PC-9 (cell line): ENCODE measurements around the gene KISS1R. TPM values are rescaled to one million over a fixed set of nuclear protein-coding genes. Genes with fewer than 3 reads are reported as not detected.

Experiments used
- BruUV-seq: library from RNA; stranded (reverse); fragments of 400-500 nt; replicated peaks from 2 replicates; lab custom pipeline; 2021; lab: Mats Ljungman, UMichigan
- CTCF ChIA-PET: fragments of 300-600 bp; sonication (Branson Sonifier 250); formaldehyde crosslinking; loops from one replicate; lab custom pipeline; 2022; ENCODE audit warnings: antibody characterized with exemption; lab: Charles Lee
- POLR2A ChIA-PET: fragments of 300-600 bp; sonication (Branson Sonifier 250); formaldehyde crosslinking; loops from one replicate; lab custom pipeline; 2022; ENCODE audit warnings: antibody characterized with exemption; ENCODE audit not compliant: unreplicated experiment; lab: Charles Lee
- DNase-seq, 2 experiments: peaks; one replicate each; pipeline versions ENCODE4 v3.0.0 to v3.0.0-alpha.2; 2015 to 2022; ENCODE audit warnings: mixed read lengths in 1 of 2
- H2AFZ ChIP-seq: fragments of 200-600 bp; sonication (generic); 2 replicates; pipeline ENCODE4 v1.8.1; 2017; ENCODE audit warnings: antibody characterized with exemption
- H3F3A ChIP-seq: fragments of 200-600 bp; sonication (generic); 2 replicates; pipeline ENCODE4 v1.8.1; 2017; ENCODE audit warnings: antibody characterized with exemption, mild to moderate bottlenecking, low read depth; ENCODE audit not compliant: insufficient read depth
- H3K27ac ChIP-seq: fragments of 200-600 bp; sonication (generic); 2 replicates; pipeline ENCODE4 v1.6.1; 2016; ENCODE audit warnings: mixed run types
- H3K27me3 ChIP-seq: fragments of 200-600 bp; sonication (generic); 2 replicates; pipeline ENCODE4 v1.6.1; 2016; ENCODE audit warnings: low read depth, mixed run types; ENCODE audit not compliant: insufficient read depth
- H3K36me3 ChIP-seq: fragments of 200-600 bp; sonication (generic); 2 replicates; pipeline ENCODE4 v1.6.1; 2016; ENCODE audit warnings: low read depth, mixed run types
- H3K4me1 ChIP-seq: fragments of 200-600 bp; sonication (generic); replicated peaks from 2 replicates; pipeline ENCODE4 v1.6.1; 2016; ENCODE audit warnings: mixed run types; ENCODE audit not compliant: insufficient read depth
- H3K4me2 ChIP-seq: fragments of 200-600 bp; sonication (generic); 2 replicates; pipeline ENCODE4 v1.6.1; 2017; ENCODE audit warnings: mixed run types
- H3K4me3 ChIP-seq: fragments of 200-600 bp; sonication (generic); 2 replicates; pipeline ENCODE4 v1.6.1; 2016; ENCODE audit warnings: mixed run types
- H3K79me2 ChIP-seq: fragments of 200-600 bp; sonication (generic); 2 replicates; pipeline ENCODE4 v1.6.1; 2017; ENCODE audit warnings: low read depth, mixed run types
- H3K9me2 ChIP-seq: fragments of 200-600 bp; sonication (generic); 2 replicates; pipeline ENCODE4 v1.8.1; 2017; ENCODE audit warnings: mild to moderate bottlenecking; ENCODE audit not compliant: insufficient read depth
- H3K9me3 ChIP-seq: fragments of 200-600 bp; sonication (generic); 2 replicates; pipeline ENCODE4 v1.8.1; 2016; ENCODE audit warnings: low read depth; ENCODE audit not compliant: insufficient read depth
- H4K20me1 ChIP-seq: fragments of 200-600 bp; sonication (generic); 2 replicates; pipeline ENCODE4 v1.8.1; 2017; ENCODE audit not compliant: insufficient read depth
- EZH2 ChIP-seq: fragments of 200-600 bp; sonication (generic); IDR thresholded peaks from 2 replicates; pipeline ENCODE4 v1.8.0; 2017; ENCODE audit warnings: antibody characterized with exemption, low read depth
- intact Hi-C: fragments of 100-400 bp; cut with micrococcal nuclease; formaldehyde crosslinking; loops from one replicate; pipeline ENCODE4 v1.10.0; 2022; ENCODE audit not compliant: unreplicated experiment
- total RNA-seq: library from RNA; stranded (reverse); gene quantifications from 2 replicates; pipeline ENCODE4 v1.2.3, GENCODE V29; 2021
- TF ChIP-seq, protein P1 (sequence below): fragments of 200-600 bp; sonication (generic); conservative IDR thresholded peaks from 2 replicates; pipeline ENCODE4 v1.6.1; 2017; ENCODE audit warnings: mixed run types, antibody characterized with exemption, mild to moderate bottlenecking, moderate library complexity

The KISS1R gene
- total RNA-seq, 1 experiment from 2014 or later: not detected

DNA sequence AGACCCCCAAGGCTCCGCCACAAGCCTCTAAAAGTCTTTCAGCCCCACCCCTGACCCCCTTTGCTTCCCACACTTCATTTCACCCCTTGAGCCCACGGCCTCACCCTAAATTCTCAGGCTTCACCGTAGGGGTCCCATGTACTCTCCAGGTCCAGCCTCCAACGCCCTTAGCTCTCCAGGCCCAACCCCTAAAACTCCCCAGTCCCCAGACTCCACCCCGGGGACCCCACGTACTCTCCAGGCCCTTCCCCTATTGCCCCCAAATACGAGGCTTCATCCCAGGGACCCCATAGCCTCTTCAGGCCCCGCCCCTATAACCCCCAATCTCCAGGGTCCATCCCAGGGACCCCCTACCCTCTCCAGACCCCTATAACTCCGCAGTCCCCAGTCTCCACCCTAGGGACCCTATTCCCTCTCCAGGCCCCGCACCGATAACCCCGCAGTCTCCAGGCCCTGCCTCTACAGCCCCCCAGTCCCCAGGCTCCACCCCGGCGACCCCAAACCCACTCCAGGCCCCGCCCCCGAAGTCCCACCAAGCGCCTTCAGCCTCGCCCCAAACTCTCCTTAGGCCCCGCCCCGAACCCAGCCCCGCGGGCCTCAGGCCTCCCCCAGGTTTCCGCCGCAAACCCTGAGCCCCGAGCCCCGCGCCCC, 24.8 kb upstream of the KISS1R start:
- peak overlapping the region; percentile 85 for H3K4me3 ChIP-seq
- peak overlapping the region; percentile 67 for H3K4me2 ChIP-seq
- intact Hi-C loops: no loop called here
- H3K9me3 ChIP-seq: no peaks in the 10 kb centered on the region
- peaks cover 16% of the 10 kb centered on the region; the same call in 1 of the 2 replicates for H4K20me1 ChIP-seq
- no peaks in the 10 kb centered on the region for H3K4me1 ChIP-seq
- no peak overlapping the region; the same call in 1 of the 2 replicates for H3K27ac ChIP-seq
- H3K36me3 ChIP-seq: 0 out of 2 replicates have a peak, but pooled peaks cover 2% of the 10 kb centered on the region
- peaks cover 6% of the 10 kb centered on the region; the same call in 1 of the 2 replicates for H3K79me2 ChIP-seq
- H2AFZ ChIP-seq: no peak overlapping the region
- TF ChIP-seq, protein P1, sequence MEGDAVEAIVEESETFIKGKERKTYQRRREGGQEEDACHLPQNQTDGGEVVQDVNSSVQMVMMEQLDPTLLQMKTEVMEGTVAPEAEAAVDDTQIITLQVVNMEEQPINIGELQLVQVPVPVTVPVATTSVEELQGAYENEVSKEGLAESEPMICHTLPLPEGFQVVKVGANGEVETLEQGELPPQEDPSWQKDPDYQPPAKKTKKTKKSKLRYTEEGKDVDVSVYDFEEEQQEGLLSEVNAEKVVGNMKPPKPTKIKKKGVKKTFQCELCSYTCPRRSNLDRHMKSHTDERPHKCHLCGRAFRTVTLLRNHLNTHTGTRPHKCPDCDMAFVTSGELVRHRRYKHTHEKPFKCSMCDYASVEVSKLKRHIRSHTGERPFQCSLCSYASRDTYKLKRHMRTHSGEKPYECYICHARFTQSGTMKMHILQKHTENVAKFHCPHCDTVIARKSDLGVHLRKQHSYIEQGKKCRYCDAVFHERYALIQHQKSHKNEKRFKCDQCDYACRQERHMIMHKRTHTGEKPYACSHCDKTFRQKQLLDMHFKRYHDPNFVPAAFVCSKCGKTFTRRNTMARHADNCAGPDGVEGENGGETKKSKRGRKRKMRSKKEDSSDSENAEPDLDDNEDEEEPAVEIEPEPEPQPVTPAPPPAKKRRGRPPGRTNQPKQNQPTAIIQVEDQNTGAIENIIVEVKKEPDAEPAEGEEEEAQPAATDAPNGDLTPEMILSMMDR: no peak
- no peak for TF ChIP-seq EZH2
- no peaks in the 10 kb centered on the region for H3K27me3 ChIP-seq
- H3K9me2 ChIP-seq: no peaks in the 10 kb centered on the region
- POLR2A ChIA-PET: no interaction called here
- BruUV-seq: no TSS peak
- CTCF ChIA-PET: no interaction called here
- peaks cover 28% of the 10 kb centered on the region for H3F3A ChIP-seq
- no peak for DNase-seq

DNA sequence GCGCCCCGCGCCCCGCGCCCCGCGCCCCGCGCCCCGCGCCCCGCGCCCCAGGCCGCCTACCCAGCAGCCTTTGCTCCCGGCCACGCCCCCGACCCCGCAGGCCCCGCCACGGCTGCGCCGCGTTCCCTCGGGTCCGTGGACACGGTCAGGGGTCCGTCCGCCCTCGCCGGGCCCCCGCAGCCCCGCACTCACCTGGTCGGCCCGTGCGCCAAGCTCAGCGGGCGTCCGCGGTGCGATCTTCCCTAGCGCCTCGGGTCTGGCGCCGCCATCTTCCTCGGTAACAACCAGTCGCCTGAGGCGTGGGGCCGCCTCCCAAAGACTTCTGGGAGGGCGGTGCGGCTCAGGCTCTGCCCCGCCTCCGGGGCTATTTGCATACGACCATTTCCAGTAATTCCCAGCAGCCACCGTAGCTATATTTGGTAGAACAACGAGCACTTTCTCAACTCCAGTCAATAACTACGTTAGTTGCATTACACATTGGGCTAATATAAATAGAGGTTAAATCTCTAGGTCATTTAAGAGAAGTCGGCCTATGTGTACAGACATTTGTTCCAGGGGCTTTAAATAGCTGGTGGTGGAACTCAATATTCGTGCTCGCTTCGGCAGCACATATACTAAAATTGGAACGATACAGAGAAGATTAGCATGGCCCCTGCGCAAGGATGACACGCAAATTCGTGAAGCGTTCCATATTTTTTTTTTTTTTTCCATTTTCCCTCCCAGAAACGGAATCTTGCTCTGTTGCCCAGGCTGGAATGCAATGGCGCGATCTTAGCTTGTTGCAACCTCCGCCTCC, 24.0 kb upstream of the KISS1R start, which contains the start of the genes MED16 and RNU6-9:
TSS of gene MED16 (minus strand) at position 294 of the 796 bp plus-strand sequence. CDS start 2,056 bp downstream, outside the sequence.
TSS of gene RNU6-9 (plus strand) at position 591 of the 796 bp plus-strand sequence.
- H3K4me3 ChIP-seq: peak within 1 kb of the TSS; percentile 85
- no peaks in the 10 kb centered on the region for H3K9me2 ChIP-seq
- no peaks in the 10 kb centered on the region for H3K27me3 ChIP-seq
- TF ChIP-seq EZH2: no peak
- TF ChIP-seq, protein P1: no peak
- peak within 1 kb of the TSS; percentile 76 for H3K27ac ChIP-seq
- H3K9me3 ChIP-seq: no peaks in the 10 kb centered on the region
- peaks cover 20% of the 10 kb centered on the region; the same call in 1 of the 2 replicates for H3F3A ChIP-seq
- CTCF ChIA-PET: no interaction called here
- peaks cover 10% of the 10 kb centered on the region; the same call in 1 of the 2 replicates for H4K20me1 ChIP-seq
- peak; percentile 79 to 88 for DNase-seq
- H2AFZ ChIP-seq: peak within 1 kb of the TSS; percentile 49; the same call in 1 of the 2 replicates
- intact Hi-C loops: no loop called here
- peaks cover 6% of the 10 kb centered on the region; the same call in 1 of the 2 replicates for H3K79me2 ChIP-seq
- no peaks in the 10 kb centered on the region for H3K4me1 ChIP-seq
- POLR2A ChIA-PET: no interaction called here
- no peaks in the 10 kb centered on the region for H3K36me3 ChIP-seq
- BruUV-seq: TSS peak; percentile 100
- peak within 1 kb of the TSS; percentile 67 for H3K4me2 ChIP-seq

DNA sequence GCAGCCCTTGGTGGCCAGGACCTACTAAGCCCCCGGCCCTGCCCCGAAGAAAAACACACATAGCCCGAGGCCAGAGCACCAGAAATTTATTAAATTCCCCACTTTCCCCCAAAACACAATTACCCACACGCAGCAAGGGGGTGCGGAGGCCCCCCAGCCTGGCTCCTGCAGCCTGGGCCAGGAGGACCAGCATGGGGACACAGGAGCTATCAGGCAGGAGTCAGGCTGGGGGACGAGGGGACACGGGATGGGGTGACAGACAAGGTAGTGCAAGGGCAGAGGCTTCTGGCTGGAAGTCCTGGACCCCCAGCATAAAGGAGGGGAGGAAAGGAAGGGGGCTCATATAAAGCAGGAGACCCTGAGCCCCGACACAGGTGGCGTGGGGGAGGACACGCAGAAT, 20.7 kb upstream of the KISS1R start:
- Histone ChIP-seq H3K27ac (no peak overlapping the region), H3K4me2 (no peak overlapping the region), H4K20me1 (peaks cover 14% of the 10 kb centered on the region; the same call in 1 of the 2 replicates), H3K79me2 (peaks cover 6% of the 10 kb centered on the region; the same call in 1 of the 2 replicates), H2AFZ (no peak overlapping the region), H3K9me3 (no peaks in the 10 kb centered on the region), H3K27me3 (no peaks in the 10 kb centered on the region), H3K9me2 (no peaks in the 10 kb centered on the region), H3K4me1 (no peaks in the 10 kb centered on the region), H3F3A (peaks cover 10% of the 10 kb centered on the region; the same call in 1 of the 2 replicates), H3K4me3 (no peak overlapping the region), H3K36me3 (no peaks in the 10 kb centered on the region)
- intact Hi-C loops: no loop called here
- ChIA-PET CTCF (no interaction called here), POLR2A (no interaction called here)
- no TSS peak for BruUV-seq
- DNase-seq: no peak
- TF ChIP-seq, protein P1: no peak
- no peak for TF ChIP-seq EZH2
